HG02970 (cell line): ENCODE results near the gene SYNGR1.

Experiments used
- ATAC-seq: cut with Tn5 transposase; IDR thresholded peaks from one replicate; pipeline ENCODE4 v1.9.1; 2021; ENCODE audit warnings: mild to moderate bottlenecking, moderate library complexity, moderate number of reproducible peaks; ENCODE audit not compliant: unreplicated experiment, low FRiP score

Gene SYNGR1

DNA sequence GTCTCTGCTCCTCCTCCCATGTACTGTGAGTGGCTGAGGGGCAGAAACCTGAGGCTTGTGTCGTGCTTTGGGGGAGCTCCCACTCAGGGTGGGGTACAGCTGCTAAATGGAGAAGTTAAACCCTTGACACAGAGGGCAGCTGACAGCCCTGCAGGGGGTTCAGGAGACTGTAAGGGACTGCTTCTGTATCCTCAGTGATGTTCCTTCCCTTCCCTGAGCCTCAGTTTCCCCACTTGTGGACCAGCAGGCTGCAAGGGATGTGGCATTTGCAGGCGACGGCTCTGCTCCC lies 15.6 kb downstream of the SYNGR1 start:
- no peak for ATAC-seq

DNA sequence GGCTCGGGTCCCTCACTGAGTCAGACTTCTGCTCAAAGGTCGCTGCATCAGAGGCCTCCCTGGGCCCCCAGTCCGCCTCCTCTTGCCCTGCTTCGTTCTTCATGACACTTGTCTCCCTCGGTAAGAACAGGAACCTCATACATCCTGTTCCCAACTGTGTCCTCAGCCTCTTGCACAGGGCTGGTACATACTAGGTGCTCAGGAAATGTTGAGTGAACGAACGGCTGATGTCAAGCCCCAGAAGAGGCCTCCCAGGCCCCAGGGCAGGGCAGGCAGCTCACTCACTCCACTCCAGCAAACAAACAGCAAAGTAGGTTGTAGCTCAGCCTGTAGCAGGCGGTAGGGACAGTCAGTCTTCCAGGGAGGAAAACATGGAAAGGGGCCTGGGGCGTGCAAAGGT lies 17.2 kb downstream of the SYNGR1 start:
- no peak for ATAC-seq

DNA sequence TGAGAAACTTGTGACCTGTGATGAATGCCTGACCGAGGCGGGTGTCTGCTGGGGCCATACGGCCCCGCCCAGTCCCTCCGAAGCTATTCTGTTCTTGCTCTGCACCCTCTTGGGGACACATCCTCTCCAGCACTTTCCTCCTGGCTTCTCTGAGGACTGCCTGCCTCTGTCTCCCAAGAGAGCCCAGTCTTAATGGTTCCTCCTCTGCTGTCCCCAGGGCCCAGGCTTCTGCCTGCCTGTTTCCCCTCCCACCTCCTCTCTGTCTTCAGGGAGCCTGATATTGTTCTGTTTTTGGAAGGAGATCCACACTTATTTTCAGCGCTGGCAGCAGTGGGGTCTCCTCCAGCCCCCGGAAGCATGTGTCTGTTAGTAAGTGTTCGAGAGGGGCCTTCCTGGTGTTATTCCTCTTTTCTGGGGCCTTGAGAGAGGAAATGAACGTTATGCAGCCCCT lies 18.7 kb downstream of the SYNGR1 start:
- ATAC-seq: no peak

DNA sequence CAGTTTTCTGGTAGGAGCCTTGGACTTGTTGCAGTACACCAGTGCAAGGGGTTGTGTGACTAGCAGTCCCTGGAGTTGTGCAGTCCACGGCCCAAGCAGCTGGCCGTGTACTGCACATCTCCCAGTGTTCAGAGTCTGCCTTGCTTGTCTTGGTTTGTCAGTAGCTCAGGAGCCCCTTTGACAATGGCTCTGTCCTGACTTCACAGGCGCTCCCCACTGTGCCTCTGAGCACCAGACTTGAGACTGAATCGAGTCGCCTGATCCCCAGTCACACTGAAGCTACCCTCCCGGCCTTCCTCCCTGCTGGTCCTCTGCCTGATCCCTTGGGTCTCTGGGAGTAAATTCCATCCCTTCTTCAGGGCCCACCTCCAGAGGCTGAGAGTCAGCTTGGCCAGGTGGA lies 19.4 kb downstream of the SYNGR1 start:
- ATAC-seq: no peak

- no peak for ATAC-seq
Measured at GRCh38 chr22:39369586-39369985, 19.8 kb downstream of the SYNGR1 start.

DNA sequence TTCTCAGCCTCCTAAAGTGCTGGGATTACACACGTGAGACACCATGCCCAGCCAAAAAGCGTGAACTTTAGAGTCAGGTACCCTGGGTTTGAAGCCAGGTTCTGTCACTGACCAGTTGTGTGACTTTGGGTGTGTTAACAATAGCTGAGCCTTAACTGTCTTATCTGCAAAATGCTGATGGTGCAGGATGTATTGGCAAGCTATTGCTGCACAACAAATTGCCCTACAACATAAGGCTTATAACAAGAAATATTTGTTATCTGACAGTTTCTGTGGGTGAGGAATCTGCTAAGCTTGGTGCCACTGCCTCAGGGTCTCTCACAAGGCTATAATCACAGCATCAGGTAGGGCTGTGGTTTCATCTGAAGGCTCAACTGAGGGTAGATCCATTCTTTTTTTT lies 21.9 kb downstream of the SYNGR1 start:
- ATAC-seq: no peak

DNA sequence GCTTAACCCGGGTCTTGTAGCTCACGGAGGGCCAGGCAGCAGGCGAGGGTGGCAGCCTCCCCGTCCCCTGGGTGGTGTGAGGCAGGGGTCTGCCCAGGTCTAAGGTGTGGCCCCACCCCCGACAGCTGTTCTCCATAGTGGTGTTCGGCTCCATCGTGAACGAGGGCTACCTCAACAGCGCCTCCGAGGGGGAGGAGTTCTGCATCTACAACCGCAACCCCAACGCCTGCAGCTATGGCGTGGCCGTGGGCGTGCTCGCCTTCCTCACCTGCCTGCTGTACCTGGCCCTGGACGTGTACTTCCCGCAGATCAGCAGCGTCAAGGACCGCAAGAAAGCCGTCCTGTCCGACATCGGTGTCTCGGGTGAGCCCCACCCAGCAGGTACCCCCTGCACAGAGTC lies 24.4 kb downstream of the SYNGR1 start:
- ATAC-seq: no peak

DNA sequence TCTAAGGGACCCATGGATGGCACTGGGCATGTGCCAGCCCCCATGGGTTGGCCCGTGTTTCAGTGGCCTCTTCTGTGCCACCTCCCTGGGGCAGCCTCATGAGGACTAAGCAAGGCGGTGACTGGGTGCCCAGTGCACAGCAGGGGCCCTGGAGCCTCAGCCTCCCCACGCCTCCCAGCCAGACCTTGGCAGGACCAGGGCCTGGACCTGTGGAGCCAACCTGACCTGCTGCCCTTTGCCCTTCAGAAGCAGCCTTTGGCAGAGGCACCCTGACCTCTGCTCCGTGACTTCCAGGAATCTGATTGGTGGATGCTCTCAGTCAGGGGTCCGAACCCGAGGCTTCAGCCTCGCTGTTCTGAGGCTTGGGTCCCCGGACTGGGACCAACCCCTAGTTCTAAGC lies 25.0 kb downstream of the SYNGR1 start:
- ATAC-seq: no peak

DNA sequence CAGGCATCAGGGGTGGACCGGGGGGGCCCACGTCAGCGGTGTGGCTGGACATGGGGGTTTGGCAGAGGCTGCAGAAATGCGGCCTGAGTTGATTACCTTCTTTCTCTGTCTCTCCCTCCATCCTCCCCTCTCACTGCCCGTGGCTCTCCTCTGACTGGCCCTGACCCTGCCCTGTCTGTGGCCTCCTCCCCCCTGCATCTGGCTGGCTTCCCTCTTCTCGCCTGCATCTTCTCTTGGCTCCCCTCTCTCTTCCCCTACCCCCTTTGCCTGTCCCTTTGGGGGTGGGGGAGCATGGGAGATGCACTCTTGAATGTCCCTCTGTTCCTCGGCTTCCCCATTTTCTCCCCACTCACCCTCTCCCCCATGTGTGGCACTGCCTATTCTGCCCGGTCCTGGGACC lies 25.9 kb downstream of the SYNGR1 start:
- ATAC-seq: no peak

DNA sequence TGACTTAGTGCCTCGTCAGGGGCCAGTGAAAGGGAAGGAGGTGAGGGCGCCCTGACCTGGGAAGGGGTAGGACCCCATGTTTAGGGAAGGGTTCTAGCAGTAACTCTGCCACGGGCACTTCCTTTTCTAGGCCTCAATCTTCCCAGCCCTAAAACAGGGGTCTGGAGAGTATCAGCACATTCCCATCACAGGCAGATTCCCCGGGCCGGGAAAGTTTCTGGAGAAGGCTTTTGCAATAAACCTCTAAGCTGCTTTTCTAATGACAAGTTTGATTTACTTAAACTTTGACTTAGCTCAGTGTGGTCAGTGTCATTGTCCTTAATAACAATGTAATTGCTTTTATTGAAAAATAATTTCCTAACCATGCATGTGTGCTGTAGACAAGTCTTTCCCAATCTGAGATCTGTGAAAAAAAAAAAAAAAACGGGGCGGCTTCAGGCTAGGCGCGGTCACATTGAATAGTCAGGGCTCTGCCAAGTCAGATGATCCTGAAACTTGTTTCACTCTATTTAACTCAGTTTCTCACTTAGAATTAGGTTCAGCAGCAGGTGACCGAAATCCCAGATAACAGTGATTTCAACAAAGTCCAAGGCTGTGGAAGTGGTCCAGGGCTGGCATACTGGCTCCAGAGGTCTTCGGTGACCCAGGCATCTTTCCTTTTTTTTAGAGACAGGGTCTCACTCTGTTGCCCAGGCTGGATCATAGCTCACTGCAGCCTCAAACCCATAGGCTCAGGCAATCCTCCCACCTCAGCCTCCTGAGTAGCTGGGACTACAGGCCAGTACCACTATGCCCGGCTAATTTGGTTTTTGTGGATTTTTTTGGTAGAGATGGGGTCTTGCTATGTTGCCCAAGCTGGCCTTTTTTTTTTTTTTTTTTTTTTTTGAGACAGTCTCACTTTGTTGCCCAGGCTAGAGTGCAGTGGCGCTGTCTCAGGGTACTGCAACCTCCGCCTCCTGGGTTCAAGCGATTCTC lies 30.3 kb downstream of the SYNGR1 start:
- no peak for ATAC-seq

DNA sequence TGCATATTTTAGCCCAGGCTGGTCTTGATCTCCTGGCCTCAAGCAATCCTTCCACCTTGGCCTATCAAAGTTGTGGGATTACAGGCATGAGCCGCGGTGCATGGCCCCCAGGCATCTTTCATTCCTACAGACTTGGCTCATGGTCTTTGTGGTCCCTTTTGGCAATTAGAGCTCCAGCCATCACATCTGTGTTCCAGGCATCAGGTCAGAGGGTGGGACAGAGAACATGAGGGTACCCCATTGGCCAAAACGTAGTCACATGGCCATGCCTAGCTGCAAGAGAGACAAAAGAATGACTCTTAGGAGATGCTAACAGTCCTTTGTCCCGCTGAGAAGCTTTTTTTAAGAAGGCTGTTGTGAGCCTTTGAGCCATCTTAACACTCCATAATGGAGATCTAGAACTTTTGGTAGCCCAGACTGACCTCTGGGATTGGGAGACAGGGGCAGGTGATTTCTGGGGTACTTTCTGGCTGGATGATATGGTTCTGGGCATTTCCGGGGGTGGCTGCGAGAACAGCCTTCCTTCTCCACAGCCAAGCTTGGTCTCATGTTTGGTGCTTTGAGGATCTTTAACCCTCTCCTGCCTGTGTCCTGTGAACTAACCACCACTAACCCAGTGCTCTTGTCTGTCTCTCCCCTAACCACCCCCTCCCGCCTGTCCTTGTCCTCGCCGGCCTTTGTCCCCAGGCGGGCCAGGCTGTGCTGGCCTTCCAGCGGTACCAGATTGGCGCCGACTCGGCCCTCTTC lies 31.4 kb downstream of the SYNGR1 start:
- no peak for ATAC-seq

DNA sequence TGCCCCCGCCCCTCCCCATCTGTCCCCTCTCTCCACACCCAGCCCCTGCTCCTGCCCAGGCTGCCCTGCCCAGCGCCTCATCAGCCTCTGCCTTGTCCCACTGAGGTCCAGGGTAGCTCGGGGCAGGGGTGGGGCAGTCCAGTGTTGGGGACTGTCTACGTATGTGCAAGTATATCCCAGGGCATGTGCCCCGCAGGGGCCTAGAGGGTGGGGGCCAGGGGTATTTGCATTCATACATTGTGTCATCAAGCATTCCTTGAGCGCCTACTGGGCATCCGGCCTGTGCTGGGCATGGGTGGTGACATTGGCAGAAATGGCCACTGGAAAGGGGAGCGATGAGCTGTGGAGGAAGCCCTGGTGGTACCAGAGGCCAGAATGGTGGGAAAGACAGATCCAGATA lies 32.1 kb downstream of the SYNGR1 start:
- no peak for ATAC-seq

DNA sequence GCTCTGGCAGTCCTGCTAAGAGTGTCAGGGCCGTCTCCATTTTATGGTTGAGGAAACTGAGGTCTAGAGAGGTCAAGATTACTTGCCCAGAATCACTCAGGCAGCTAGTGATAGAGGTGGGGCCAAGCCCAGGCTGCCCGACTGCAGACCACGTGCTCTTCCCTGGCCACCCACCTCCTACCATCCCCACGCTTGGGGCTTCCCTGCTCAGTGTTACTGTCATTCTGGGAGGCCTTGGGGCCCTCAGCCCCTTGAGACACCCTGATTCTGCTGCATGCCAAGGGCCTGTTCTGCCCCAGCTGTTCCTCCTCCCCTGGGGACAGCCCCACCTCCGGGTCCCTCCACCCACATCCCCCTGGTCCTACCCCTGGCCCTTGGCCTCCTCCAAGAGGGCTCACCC lies 32.6 kb downstream of the SYNGR1 start:
- ATAC-seq: no peak

- ATAC-seq: no peak
Measured at GRCh38 chr22:39383841-39384625, 34.2 kb downstream of the SYNGR1 start.

DNA sequence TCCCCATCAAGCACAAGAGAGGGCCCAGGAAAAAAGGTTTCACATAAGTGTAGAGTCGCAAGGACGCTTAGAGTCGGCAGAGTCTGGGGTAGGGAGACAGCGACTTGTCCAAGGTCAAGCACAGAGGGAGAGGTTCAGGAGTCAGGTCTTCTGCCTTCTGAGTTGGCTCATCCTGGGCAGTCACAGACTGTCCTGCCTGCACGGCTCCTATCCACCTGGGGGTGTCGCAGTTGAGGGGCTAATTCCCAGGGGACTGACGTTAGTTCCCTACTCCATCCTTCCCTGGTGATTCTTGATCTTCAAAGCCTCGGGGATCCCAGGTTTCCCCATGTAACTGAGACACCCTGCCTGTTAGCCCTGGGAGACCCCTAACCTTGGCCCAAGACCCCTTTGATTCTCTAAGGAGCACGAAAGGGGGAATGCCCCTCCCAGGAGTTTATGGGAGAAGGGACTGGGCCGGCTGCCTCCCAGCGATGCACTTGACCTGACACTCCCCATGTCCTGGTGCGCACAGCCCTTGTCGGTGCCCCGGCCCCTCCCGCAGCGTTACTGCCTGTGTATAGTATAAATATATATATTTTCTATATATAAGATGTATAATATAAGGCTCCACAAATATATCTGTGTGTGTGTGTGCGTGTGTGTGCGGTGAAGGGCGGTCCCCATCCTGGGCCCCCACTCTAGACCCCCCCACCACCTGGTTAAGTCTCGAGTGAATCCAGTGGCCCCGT lies 35.1 kb downstream of the SYNGR1 start:
- ATAC-seq: no peak

- ATAC-seq: peak; percentile 56
Measured at GRCh38 chr22:39388261-39389011, 38.6 kb downstream of the SYNGR1 start.

- no peak for ATAC-seq
Measured at GRCh38 chr22:39389420-39389819, 39.6 kb downstream of the SYNGR1 start.

- ATAC-seq: no peak
Measured at GRCh38 chr22:39392341-39392948, 42.7 kb downstream of the SYNGR1 start.
